Activated naive CD4-positive, alpha-beta T cell treated with Interleukin-2 at 50 U/mL for 16 hours (primary cell): ENCODE results near the gene BABAM2.
A peak's percentile ranks its signal among the peaks of the same experiment; 100 is the strongest.
"Not testable (repeated sequence)": the region's sequence is repeated elsewhere in the genome, so short reads cannot be mapped to it uniquely, and the experiment has no call there.

Experiments used
- DNase-seq: peaks from one replicate; pipeline ENCODE4 v3.0.0-alpha.2; 2020

Gene BABAM2

DNA sequence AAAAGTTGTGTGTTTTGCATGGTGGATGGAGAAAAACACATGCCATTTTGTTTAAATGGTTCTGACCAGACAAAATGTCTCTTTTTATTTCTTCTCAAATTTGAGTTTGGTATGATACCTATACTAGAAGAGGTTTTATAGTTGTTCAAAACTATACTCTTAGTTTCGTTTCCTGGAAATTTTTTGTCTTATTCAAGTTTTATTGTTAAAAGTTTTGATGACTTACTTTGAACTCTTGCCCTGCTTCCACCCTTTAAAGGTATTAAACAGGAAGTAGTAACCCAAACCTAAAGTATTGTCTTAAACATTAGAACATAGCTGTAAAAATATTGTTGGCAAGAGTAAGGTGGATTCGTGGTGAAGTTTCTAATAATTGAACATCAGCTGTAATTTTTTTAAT is 98.2 kb downstream of the BABAM2 start:
- DNase-seq: no peak

DNA sequence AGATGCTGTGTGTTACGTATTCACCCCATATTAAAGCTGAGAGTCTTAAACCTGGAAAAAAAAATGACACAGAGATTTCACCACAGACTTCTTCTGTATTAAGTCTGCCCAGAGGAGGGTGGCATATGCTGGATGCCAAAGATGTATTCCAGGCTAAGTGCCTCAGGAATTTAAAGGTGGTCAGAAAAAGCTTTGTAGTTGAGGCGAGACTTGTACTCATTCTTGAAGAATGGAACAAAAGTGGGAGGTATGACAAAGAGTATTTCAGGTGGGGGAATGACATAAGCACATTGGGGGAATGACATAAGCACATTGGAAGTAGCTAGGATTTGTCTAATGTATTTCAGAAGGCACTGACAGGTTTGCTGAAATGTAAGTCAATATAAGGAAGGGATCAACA is 98.6 kb downstream of the BABAM2 start:
- DNase-seq: no peak

DNA sequence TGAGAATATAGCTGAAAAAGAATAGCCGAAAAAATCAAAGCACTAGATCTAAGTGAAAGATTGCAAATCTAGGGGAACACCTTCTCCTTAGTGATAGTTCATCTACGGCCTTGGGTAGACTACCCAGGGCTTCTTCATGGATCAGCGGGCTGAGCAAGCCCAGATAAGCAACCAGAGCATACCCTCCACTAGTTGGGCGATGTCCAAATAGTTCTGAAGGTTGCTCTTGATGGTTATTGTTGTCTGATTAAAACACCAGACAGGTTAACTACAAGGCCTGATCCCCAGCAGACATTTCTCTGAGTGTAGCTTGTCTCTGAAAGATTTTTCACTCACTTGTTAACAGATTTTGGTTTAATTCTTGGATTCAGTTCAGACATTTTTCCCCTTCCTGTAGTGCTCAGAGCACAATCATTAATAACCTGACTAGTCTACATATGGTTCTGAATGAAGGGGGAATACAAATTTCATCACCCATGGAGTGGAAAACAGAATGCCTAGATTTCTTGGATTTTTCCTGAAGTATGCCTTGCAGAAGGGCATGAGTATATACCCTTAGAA is 99.6 kb downstream of the BABAM2 start:
- no peak for DNase-seq

DNA sequence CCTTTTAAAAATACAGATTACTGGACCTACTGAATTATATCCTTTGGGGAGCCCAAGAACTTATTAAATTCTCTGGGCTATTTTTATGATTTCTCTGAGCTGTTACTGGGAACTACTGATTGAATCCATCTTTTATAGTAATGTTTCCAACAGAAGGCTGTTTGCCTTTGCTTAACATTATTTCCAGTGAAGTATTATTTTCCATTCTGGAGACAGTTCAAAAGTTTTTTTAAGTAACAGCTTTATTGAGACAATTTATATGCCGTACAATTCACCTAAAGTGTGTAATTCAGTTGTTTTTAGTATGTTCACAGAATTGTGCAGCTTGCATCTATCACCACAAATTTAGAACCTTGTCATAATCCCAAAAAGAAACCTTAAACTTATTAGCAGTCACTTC is 100.6 kb downstream of the BABAM2 start:
- DNase-seq: no peak

DNA sequence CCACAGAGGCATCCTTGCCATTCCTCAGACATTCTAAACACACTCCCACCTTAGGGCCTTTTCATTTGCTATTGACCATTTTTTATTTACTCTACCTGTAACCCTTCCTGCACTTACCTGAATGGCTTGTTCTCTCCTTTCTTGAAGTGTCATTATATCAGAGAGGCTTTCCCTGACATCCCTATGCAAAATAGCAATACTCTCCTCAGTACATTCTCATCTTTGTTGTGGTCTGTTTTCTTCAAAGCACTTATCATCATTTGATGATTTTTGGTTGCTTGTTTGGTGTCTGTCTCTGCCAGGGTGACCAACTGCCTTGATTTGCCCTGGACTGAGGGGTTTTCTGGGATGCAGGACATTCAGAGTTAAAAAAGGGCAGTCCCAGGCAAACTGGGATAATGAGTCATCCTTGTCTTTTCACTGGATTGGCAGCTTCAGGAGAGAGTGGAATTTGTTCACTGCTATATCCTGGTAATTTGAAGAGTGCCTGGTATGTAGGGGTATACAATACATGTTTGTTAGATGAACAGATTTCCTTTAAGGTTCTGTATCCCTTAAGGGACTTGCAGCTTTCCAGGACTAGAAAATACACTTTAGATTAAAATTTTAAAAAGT is 102.4 kb downstream of the BABAM2 start:
- no peak for DNase-seq

DNA sequence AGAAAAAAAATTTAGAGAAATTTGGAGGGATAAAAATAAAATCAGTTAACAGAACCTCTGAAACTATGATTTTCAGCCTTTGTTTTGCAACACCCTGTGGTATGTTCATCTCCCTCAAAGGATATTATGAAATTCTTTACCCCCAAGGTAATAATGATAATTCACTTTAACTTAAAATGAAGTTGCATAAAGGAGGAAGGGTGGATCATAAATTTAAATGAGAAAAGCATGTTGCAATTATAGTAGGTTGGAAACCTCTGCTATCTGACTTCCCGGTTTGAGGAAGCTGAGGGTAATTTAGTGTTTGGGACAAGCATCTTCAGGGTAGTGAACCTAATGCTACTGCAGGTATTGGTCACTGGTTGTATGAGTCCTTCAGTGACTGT is 102.9 kb downstream of the BABAM2 start:
- no peak for DNase-seq

DNA sequence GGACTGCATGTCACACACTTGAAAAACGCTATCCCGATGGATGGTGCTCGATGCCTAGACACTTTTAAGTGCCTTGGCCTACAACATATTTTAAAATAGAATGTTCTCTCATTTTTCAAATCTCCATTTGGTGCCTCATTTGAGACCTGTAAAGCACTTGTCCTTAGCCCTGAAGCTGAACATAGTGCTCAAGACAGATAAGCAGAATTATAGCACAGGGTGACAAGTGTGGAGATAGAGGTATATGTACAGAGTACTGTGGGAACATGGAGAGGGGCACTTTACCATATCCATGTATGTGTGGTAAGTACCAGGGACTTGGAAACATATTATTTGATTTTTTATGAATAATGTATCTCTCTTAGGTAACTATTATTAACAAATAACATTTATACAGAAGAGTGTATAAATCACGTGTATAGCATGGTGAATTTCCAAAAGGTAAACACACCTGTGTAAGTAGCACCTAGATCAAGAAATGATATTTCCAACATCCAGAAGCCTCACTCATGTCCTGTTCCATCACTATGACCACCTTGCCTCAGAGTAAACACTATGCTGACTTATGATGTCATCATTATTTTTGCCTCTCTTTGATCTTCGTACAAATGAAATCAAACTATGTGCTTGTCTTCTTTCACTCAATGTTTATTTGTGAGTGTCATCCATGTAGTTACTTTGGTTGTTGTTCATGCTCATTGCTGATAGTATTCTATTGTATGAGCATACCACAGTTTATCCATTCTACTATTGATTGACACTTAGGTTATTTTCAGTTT is 103.6 kb downstream of the BABAM2 start:
- no peak for DNase-seq

DNA sequence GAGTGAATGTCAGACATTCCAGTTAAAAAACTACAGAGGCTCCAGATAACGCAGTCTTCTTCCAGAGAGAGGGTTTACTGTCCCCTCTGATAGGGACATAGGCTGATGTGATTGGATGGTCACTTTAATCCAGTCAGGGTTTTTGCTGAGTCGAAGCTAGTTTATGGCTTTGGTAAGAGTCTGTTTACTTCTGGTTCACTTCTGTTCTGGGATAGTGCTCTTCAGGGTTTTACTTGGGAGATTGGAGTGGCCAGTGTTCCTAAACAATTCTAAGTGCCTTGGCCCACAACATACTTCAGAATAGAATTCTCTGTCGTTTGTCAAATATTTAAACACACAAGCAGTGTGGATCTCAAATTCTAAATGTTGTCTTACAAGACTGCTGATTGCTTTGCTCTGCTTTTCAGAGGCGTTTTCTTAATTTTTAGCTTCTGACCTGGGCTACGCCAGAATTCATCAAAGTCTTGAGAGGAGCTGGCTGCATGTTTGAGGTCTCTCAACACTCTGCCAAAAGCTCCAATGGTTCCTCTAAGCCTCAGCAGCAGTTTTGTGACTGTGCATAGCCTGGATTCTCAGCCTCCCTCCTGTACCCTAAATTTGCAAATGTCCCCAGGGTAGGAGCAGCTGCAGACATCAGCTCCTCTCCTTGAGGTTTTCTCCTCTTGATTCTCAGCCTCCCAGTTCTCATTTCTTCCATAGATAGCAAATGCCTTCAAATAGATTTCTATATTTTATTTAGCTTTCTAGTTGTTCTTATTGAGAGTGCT is 105.8 kb downstream of the BABAM2 start:
- DNase-seq: no peak

DNA sequence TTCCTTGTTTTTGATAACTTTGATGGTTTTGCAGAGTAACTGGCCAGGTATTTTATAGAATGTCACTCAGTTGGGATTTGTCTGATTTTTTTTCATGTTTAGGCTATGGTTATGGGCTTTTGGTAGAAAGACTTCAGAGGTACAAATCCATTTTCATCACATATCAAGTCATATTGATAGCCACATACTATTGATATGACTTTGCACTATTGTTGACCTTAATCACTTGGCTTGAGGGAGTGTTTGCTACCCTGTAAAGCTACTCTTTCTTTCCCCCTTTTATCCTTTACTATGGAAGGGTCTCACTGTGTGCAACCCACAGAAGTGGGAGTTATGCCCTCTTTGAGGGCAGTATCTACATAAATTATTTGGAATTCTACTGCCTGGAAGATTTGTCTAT is 109.8 kb downstream of the BABAM2 start:
- no peak for DNase-seq

DNA sequence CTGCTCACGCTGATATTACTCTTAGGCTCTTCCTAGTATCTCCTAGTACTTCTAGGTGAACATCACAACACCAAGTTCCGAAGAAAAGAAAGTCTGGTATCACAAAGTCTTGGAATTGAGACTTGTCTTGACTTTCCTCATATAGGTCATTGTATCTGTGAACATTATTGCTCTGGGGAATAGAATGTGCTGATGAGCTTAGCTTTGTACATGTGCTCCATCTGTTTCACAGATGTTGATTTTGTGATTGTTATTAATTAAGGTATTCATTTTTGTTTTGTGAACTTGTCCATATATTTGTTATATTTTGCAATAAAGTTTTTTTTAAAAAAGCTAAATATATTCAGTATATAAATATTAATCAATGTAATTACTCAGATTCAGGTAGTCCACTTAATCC is 111.7 kb downstream of the BABAM2 start:
- DNase-seq: no peak

DNA sequence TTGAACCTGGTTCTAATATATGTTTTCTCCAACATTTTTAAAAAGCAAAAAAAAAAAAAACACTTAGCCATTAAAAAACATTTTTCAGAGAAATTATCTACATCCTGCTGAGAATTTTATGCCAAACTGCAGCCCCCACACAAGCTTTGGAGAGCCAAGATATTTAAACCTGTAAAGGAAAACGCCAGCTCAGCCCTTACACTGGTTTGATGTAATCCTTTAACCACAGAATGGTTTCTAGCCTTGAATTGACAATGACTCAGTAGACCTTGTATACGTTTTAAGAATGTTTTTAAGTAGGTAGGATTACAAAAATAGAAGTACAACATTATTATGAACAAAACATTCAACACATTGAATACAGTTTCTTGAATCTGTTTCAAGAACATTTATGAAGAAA is 113.6 kb downstream of the BABAM2 start:
- DNase-seq: peak; percentile 10

DNA sequence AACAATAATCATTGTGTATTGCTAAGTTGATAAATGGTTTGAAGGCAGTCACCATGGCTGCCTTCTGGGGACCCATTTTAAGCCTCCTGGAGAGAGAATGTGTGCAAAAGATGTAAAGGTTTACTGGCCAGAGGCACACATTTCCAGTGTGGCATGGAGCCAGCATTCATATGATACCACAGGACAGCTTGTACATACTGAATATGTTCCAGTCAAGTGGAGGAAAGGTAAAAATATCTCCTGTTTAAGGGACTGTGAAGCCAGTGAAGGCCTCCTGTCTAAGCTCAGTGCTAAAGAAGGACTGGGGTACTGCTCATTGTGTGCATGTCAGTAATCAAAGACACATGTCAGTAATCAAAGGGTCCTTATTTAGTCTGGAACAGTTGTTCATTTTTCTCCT is 119.2 kb downstream of the BABAM2 start:
- no peak for DNase-seq

DNA sequence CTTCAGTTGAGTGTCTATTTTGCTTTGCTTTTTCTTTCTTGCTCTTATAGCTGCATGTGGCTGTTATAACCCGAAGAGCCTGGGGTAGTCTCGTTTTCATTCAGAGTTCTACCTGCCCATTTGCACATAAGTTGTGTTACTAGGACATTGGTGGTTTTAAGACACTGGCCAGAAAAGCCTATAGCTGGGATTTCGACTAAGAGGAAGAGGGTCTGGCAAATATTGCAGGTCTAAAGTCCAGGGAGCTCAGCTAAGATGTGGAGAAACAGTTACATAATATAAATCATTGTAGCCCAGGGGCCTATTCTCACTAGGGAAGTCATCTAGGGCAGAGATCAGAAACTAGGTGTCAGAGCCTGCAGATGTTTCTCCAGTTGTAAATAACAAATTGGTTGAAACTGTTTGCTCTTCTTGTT is 120.8 kb downstream of the BABAM2 start:
- DNase-seq: no peak

DNA sequence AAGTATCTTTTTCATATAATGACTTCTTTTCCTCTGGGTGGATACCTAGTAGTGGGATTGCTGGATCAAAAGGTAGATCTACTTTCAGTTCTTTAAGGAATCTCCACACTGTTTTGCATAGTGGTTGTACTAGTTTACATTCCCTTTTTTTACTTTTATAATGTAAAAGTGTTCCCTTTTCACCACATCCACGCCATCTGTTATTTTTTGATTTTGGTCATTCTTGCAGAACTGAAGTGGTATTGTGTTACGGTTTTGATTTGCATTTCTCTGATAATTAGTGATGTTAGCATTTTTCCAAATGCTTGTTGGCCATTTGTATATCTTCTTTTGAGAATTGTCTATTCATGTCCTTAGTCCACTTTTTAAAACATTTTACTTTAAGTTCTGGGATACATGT is 127.9 kb downstream of the BABAM2 start:
- not testable (repeated sequence) for DNase-seq

DNA sequence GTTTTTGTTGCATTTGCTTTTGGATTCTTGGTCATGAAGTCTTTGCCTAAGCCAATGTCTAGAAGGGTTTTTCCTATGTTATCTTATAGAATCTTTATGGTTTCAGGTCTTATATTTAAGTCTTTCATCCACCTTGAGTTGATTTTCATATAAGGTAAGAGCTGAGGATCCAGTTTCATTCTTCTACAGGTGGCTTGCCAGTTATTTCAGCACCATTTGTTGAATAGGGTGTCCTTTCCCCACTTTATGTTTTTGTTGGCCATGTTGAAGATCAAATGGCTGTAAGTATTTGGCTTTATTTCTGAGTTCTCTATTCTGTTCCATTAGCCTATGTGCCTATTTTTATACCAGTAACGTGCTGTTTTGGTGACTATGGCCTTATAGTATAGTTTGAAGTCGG is 129.0 kb downstream of the BABAM2 start:
- not testable (repeated sequence) for DNase-seq

DNA sequence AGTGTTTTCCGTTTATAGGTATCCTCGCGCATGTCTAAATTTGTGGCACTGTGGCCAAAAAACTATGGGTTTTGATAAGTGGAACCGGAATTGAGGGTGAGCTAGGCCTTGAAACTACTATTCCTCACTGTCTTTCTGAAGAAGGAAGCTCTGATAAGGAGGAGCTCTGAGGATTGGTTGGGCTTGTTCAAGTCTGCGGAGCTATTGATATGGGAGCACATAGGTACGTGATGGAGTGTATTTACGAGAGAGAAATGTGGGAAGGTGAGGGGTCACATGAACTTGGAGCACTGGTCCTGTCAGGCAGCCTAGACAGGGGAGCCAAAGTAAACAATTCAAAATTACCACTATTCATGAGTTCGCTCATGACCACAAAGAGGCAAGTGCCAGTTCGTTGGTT is 131.4 kb downstream of the BABAM2 start:
- DNase-seq: no peak

DNA sequence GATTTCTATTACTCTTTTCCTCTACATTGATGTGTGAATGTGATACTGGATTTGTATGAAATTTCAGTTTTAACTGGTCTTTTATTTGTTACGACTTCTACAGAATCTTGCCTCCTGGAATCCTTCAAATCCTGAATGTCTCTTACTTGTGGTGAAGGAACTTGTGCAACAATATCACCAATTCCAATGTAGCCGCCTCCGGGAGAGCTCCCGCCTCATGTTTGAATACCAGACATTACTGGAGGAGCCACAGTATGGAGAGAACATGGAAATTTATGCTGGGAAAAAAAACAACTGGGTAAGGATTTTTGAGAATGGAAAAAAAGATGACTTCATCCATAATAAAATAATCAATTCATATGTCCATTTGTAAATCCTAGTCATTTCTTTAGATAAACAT is 134.6 kb downstream of the BABAM2 start:
- DNase-seq: no peak

DNA sequence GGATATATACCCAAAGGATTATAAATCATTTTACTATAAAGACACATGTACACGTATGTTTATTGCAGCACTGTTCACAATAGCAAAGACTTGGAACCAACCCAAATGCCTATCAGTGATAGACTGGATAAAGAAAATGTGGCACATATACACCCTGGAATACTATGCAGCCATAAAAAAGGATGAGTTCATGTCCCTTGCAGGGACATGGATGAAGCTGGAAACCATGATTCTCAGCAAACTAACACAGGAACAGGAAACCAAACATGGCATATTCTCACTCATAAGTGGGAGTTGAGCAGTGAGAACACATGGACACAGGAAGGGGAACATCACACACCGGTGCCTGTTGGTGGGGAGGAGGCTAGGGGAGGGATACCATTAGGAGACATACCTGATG is 135.7 kb downstream of the BABAM2 start:
- DNase-seq: not testable (repeated sequence)

DNA sequence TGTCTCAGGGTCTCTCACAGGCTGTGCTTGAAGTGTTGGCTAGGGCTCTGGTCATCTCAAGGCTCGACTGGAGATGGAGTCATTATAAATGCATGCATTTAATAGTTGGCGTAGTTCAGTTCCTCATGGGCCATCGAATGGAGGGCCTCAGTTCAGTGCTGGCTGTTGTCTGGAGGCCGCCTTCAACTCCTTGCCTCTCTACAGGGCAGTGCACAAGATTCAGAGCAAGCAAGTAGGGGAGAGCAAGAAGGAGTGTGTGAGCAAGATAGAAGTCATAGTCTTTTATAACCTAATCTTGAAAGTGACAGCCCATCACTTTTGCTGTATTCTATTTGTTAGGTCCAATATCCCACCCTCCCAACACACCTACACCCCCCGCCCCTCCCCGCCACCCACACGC is 137.5 kb downstream of the BABAM2 start:
- no peak for DNase-seq

DNA sequence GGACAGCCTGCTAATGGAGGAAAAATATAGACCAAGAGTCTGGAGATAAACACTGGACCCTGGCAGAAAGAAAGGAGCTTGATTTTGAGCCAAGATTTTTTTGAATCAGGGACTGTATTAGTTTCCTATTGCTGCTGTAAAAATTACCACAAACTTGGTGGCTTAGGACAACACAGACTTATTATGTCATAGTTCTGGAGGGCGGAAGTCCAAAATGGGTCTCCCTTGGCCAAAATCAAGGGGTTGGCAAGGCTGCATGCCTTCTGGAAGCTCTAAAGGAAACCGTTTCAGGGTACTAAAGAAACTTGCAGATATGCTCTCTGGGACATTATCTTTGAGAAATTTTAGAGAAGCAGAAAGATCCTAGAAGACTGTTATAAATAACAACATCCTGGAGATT is 140.1 kb downstream of the BABAM2 start:
- DNase-seq: no peak

DNA sequence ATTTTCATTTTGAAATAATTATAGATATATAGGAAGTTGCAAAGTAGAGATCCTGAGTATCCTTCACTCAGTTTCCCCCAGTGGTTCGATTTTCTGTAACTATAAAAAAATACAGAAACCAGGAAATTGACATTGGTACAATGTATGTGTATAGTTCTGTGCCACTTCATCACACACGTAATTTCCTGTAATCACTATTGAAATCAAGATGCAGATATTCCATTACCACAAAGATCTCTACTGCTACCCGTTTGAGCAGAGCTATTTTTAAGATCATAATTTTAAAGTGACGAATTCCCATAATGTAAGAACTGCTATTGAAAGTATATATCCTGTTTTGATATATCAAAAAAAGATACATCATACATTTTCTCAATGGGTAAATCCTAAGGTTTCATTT is 142.3 kb downstream of the BABAM2 start:
- no peak for DNase-seq

DNA sequence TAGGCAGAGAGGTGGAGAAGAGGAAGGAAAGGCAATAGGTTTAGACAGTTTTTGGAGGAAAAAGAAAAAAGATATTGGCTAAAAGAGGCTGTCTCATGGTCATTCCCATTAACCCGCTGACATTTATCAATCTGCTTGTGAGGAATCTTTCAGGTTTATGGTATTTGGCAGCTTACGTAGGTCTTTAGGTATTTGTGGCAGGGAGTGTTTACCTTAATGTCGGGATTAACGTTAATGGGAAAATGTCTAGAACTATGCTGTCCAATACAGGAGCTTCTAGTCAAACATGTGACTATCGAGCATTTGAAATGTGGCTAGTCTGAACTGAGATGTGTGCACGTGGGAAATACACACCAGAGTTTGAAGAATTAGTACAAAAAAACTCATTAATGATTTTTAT is 144.2 kb downstream of the BABAM2 start:
- no peak for DNase-seq

DNA sequence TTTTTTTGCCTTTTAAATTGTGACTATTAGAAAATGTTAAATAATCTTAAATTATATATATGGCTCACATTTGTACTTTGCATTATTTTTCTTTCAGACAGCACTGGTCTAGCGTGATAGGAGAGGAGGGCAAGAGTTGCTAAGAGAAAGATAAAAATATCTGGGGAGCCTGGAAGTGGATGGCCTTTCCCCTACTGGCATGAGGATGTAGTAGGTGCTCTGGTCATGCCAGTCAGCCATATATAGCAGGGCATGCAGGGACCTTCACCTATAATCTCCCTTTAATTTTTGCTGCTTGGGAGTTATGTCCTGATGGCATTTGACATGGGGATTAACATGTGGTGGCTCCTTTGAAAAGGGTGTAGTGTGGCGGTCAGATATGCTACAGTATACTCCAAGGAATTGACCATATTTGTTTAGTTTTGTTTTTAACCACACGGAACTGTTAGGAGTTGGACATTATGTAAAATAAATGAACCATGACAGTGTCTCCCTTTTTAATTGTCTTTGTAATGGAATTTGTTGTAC is 144.7 kb downstream of the BABAM2 start:
- no peak for DNase-seq

DNA sequence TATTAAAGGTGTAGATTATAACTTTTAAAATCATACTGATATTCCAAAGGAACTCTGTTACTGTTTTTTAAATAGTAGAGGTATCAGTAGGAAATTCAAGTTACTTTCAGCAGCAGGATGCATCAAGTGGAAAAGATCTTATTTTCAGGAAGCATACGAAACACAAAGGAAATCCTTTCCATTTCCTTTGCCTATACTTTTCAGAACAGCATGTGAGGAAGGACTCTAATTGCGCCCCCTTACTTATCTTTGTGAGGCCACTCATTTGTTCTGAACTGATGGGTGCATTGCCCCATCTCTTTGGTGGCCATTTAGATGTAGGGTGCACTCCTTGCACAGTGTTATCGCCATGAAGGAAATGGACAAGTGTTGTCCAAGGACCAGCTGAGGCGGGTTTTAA is 145.3 kb downstream of the BABAM2 start:
- DNase-seq: no peak
